TTC549 (cell line): ENCODE data around the gene C5orf52.
"Not testable (repeated sequence)": the region's sequence is repeated elsewhere in the genome, so short reads cannot be mapped to it uniquely, and the experiment has no call there.

ENCODE experiments used
- FAIRE-seq: peaks from 2 replicates; lab custom pipeline; 2012; peaks lifted over from hg19 to GRCh38; lab: Jason Lieb, UNC

Gene C5orf52

GRCh38 chr5:157727858-157728257 lies 56.5 kb downstream of the C5orf52 start:
- FAIRE-seq: not testable (repeated sequence)
